GM18951 (cell line): ENCODE measurements around the gene FLT1.

Experiments
- POLR2A ChIP-seq: IDR thresholded peaks from 4 replicates; pipeline ENCODE4 v1.6.1; 2011; ENCODE audit warnings: mild to moderate bottlenecking; ENCODE audit not compliant: insufficient read length, insufficient read depth; ENCODE audit errors: extremely low read depth
- in situ Hi-C: fragments of 300-500 bp; cut with MboI; formaldehyde crosslinking; loops from one replicate; pipeline ENCODE4 v1.12.0; 2022; ENCODE audit warnings: low sequenced_read_pairs, mixed read lengths, inconsistent platforms; ENCODE audit not compliant: unreplicated experiment

The FLT1 gene

DNA sequence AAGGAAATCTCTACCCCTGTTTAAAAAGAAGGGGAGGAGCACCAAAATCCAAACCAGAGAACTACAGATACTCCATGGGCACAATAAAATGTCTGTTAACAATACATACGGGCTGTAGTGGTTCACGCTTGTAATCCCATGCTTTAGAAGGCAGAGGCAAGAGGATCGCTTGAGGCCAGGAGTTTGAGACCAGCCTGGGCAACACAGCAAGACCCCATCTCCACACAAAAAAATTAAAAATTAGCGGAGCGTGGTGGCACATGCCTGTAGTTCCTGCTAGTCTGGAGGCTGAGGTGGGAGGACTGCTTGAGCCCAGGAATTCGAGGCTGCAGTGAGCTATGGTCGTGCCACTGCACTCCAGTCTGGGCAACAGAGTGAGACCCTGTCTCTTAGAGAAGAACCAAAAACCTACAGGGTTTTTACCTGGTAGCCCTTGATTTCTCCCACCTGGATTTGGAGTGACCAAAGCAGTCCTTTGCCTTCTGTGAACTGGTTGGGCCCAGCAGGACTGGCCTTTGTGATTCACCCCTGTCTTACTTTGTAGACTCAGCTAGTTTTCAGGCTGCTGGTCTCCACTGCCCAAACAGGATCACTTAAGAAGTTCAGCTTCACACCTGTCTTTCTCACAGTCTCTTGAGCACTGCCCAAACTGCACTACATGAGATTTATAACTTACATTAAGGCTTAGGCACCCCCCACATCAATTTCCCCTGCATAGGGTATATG lies 38.7 kb upstream of the FLT1 start:
- in situ Hi-C loops, result no loop called here
- TF ChIP-seq POLR2A, result no peak

DNA sequence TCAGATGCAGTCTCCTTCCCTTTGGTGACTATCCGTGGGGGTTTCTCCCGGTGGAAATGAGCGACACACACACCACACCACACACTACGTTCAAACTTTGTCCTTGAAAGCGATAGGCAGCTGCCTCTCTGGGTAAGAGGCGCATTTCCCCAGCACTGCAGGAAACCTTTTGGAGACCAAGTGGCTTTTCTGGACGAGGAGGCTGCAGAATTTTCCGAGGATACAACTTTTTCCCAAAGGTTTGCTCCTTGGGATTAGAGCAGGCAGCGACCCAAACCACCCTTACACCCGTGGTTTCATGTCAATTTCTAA lies 38.2 kb upstream of the FLT1 start:
- TF ChIP-seq POLR2A, result no peak
- in situ Hi-C loops, result no loop called here

DNA sequence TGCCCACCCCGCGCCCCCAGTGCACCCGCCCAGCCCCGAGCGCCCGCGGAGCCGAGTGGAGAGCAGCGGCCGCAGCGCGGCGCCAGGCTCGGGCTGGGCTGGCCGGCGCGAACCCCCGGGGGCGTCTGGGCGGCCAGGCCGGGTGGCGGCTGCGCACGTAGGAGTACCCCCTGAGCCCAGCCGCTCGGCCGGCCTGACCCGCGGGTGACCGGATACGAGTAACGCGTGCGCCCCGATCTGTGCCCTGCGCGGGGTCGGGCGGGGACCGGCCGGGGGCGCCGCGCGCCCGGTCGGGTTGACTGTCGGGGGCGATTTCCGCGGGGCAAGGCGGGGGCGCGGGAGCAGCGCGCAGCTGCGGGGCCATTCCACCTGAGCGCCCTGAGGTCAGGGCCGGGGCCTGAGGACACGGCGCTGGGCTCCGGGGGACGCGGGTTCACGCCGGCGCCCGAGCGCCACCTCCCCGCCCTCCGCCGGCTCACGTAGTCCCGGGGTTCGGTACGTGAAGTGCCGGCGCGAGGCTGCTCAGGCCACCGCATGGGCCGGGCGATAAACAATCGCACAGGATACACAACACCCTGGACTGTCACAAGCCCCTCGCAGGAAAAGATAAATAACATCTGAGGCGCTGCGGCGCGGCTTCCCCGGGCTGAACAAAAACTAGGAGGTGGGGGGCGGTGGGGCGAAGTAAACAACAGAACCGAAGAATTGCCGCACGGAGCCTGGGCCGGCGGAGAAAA lies 37.6 kb upstream of the FLT1 start:
- TF ChIP-seq POLR2A, result no peak
- in situ Hi-C loops, result no loop called here

DNA sequence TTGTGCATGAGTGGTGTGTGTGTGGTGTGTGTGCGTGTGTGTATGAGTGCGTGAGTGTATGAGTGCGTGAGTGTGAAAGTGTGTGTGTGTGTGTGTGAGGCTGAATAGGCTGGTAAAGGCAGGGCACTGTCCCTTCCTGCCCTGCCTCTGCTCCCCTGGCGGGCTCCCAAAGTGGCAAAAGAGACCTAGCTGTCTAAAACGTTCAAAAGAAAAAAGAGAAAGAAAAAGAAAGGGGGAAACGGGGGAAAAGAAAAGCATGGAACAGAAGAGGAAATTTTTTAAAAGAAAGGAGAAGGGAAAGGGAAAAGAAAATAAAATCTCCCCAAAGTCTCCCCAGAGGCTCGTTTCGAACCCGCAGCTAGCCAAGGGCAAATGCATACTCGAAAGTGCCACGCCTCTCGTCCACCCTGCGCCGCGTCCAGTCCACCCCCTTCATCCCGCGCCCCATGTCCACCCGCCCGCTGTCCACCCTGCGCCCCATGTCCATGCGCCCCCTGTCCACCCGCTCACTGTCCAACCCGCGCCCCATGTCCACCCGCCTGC lies 37.0 kb upstream of the FLT1 start:
- in situ Hi-C loops, result no loop called here
- TF ChIP-seq POLR2A, result no peak

DNA sequence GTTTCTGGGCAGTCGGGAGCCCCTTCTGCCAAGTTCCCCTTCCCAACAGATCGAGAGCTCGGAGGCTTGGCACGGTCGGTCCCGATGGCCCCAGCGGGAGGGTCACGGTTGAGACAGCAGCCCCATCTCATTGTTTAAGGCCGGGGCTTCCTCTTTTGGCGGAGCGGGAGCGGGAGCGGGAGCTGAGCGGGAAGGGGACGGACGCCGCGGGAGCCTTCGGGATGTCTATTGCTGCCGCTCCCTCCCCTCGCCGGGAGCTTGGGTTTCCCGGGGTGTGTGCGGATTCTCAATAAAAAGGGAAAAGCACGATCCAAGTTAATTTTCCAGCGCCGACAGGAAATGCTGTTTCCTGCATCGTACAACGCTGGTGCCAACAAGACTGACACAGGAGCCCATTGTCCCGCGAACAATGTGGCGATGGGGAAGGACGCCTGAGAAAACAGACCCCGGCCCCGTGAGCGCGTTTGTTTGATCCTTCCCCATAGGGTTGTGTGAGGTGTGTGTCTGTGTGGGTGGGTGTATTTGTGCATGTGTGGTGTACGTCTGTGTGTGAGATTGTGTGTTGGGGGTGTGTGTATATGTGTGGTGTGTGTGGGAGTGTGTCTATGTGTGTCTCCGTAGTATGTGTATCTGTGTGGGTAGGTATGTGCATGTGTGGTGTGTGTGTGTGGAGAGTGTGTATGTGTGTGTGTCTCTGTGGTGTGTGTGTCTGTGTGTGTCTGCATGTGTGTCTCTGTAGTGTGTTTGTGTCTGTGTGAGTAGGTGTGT lies 36.3 kb upstream of the FLT1 start:
- TF ChIP-seq POLR2A, result no peak
- in situ Hi-C loops, result no loop called here

GRCh38 chr13:28530729-28531076 lies 35.8 kb upstream of the FLT1 start:
- in situ Hi-C loops, result no loop called here

GRCh38 chr13:28529836-28530235 lies 34.9 kb upstream of the FLT1 start:
- in situ Hi-C loops, result no loop called here
- no peak for TF ChIP-seq POLR2A

More at GRCh38 chr13:28530729-28531076, 35.8 kb upstream of the FLT1 start:
- TF ChIP-seq POLR2A, result no peak

GRCh38 chr13:28528848-28529247 lies 33.9 kb upstream of the FLT1 start:
- in situ Hi-C loops, result no loop called here
- no peak for TF ChIP-seq POLR2A

DNA sequence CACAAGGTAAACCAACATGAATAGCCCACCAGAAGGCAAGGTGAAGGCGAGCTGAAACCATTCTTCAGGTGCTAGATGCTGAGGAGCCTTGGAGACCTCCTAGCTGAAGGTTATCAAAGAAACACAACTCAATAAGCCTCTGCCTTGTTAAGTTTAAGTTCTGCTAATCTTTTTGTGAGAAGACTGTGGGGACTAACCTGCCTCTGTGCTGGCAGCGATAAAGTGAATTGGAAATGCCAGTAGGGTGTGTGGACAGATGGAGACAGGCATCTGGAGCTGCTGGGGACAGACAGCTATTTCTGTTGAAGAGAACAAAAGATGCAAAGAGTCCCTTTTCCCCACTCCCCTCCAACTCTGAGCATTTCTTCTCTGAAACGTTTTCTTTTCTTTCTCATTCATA lies 33.5 kb upstream of the FLT1 start:
- in situ Hi-C loops, result no loop called here
- TF ChIP-seq POLR2A, result no peak

DNA sequence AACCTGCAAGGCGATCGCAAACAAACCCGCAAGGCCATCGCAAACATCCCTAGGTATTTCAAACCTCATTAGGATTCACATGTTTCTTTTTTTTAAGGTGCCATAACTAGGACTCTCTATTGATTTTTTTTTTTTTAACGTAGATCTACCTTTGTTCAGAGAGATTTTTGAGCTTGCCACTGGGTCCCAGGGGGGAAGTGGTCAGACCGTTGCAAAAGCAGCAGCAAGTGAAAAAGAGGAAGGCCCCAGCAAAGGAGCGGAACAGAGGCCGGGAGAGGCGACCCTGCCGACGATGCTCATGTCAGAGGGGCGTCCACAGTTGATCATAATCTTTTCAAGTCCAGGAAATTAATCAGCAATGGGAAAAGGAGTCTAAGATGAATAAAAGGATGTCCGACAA lies 32.7 kb upstream of the FLT1 start:
- in situ Hi-C loops, result no loop called here
- no peak for TF ChIP-seq POLR2A

- no peak for TF ChIP-seq POLR2A
- in situ Hi-C loops, result no loop called here
Observed at GRCh38 chr13:28526876-28527275, 31.9 kb upstream of the FLT1 start.

DNA sequence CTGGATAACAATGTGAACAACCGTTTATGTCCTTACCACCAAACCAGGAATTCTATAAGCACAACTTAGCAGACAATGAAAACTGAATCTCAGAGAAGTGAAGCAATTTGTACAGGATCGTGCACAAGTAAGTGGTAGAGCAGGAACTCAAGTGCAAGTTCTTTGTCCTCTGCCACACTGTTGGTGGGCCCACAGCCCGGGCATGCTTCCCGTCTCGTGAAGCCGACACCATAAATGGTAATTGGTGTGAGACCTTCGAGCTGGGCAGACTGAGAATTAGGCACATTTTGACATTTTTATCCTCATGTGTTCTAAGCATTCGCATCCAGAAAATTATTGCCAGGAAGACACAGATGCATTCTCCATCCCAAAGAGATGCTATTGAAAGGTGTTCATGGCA lies 27.9 kb upstream of the FLT1 start:
- TF ChIP-seq POLR2A, result no peak
- in situ Hi-C loops, result no loop called here

GRCh38 chr13:28513745-28514144 lies 18.8 kb upstream of the FLT1 start:
- no peak for TF ChIP-seq POLR2A
- in situ Hi-C loops, result no loop called here
